OCI-LY7 (cell line): ENCODE results near the gene NRG2. TPM values are rescaled to one million over a fixed set of nuclear protein-coding genes. Genes with fewer than 3 reads are reported as not detected.

Experiments
- BruUV-seq: library from RNA; stranded (reverse); fragments of 400-500 nt; replicated peaks from 2 replicates; lab custom pipeline; 2021; lab: Mats Ljungman, UMichigan
- CTCF ChIA-PET: fragments of 300-600 bp; sonication (Branson Sonifier 250); formaldehyde crosslinking; loops from one replicate; lab custom pipeline; 2022; ENCODE audit warnings: antibody characterized with exemption; ENCODE audit not compliant: unreplicated experiment; lab: Charles Lee
- POLR2A ChIA-PET: fragments of 300-600 bp; sonication (Branson Sonifier 250); formaldehyde crosslinking; loops from one replicate; lab custom pipeline; 2022; ENCODE audit warnings: antibody characterized with exemption; lab: Charles Lee
- DNase-seq: peaks from one replicate; pipeline ENCODE4 v3.0.0-alpha.2; 2015; ENCODE audit warnings: low spot score
- H2AFZ ChIP-seq: fragments of 200-600 bp; sonication (generic), shearing (Covaris generic); 2 replicates; pipeline ENCODE4 v1.6.1; 2014; ENCODE audit warnings: mild to moderate bottlenecking, antibody characterized with exemption, low read length, moderate library complexity
- H3K27ac ChIP-seq: fragments of 200-600 bp; sonication (generic); 2 replicates; pipeline ENCODE4 v1.5.1; 2014; ENCODE audit warnings: mixed run types, low read depth, mild to moderate bottlenecking, moderate library complexity, low read length, inconsistent platforms; ENCODE audit not compliant: poor library complexity, severe bottlenecking
- H3K36me3 ChIP-seq: fragments of 200-600 bp; sonication (generic); 2 replicates; pipeline ENCODE4 v1.6.1; 2014; ENCODE audit warnings: mild to moderate bottlenecking, antibody characterized with exemption, low read length, moderate library complexity, mixed read lengths; ENCODE audit not compliant: insufficient read depth
- H3K4me1 ChIP-seq: fragments of 200-600 bp; sonication (generic); 2 replicates; pipeline ENCODE4 v1.5.1; 2014; ENCODE audit warnings: mild to moderate bottlenecking, low read length; ENCODE audit not compliant: insufficient read depth, poor library complexity, severe bottlenecking
- H3K4me2 ChIP-seq: fragments of 200-600 bp; sonication (generic); 2 replicates; pipeline ENCODE4 v1.6.1; 2014; ENCODE audit warnings: mild to moderate bottlenecking, low read length
- H3K4me3 ChIP-seq: fragments of 200-600 bp; sonication (generic); 2 replicates; pipeline ENCODE4 v1.5.1; 2014; ENCODE audit warnings: mild to moderate bottlenecking, low read depth, low read length; ENCODE audit not compliant: poor library complexity, severe bottlenecking
- H3K79me2 ChIP-seq: fragments of 200-600 bp; sonication (generic); 2 replicates; pipeline ENCODE4 v1.6.1; 2016; ENCODE audit warnings: low read depth, mild to moderate bottlenecking, low read length, moderate library complexity, mixed read lengths; ENCODE audit not compliant: insufficient read depth
- H3K9me2 ChIP-seq: fragments of 200-600 bp; sonication (generic); 2 replicates; pipeline ENCODE4 v1.6.1; 2016; ENCODE audit warnings: mild to moderate bottlenecking, low read length, mixed read lengths; ENCODE audit not compliant: insufficient read depth
- H3K9me3 ChIP-seq: fragments of 200-600 bp; sonication (generic); 2 replicates; pipeline ENCODE4 v1.6.1; 2014; ENCODE audit warnings: mild to moderate bottlenecking, mixed run types, low read length, mixed read lengths
- H4K20me1 ChIP-seq: fragments of 200-600 bp; sonication (generic); 2 replicates; pipeline ENCODE4 v1.6.1; 2014; ENCODE audit warnings: mild to moderate bottlenecking, antibody characterized with exemption, low read length, moderate library complexity, mixed read lengths; ENCODE audit not compliant: insufficient read depth
- EZH2phosphoT487 ChIP-seq: fragments of 200-600 bp; sonication (generic); IDR thresholded peaks from 2 replicates; pipeline ENCODE4 v1.6.1; 2018; ENCODE audit warnings: low read depth, borderline replicate concordance, mild to moderate bottlenecking, mixed run types, antibody characterized with exemption, low read length, moderate library complexity, mixed read lengths
- intact Hi-C: fragments of 100-400 bp; cut with micrococcal nuclease; formaldehyde crosslinking; loops from one replicate; pipeline ENCODE4 v1.10.0; 2022; ENCODE audit not compliant: unreplicated experiment
- total RNA-seq, 2 experiments: library from RNA; depleted of rRNA in 1 of 2; stranded (reverse); fragments of >200 nt in 1 of 2; shearing (Covaris generic) in 1 of 2; gene quantifications; 2 replicates each; pipeline ENCODE4 v1.2.3, GENCODE V29; 2014 to 2022
- TF ChIP-seq, protein P1 (sequence below): fragments of 200-600 bp; sonication (generic); conservative IDR thresholded peaks from 2 replicates; pipeline ENCODE4 v1.5.1; 2014; ENCODE audit warnings: mild to moderate bottlenecking, antibody characterized with exemption, low read length, moderate library complexity, mixed read lengths

NRG2 gene
- total RNA-seq, 2 experiments from 2014 or later, result 1.7 TPM; not detected in 1

DNA sequence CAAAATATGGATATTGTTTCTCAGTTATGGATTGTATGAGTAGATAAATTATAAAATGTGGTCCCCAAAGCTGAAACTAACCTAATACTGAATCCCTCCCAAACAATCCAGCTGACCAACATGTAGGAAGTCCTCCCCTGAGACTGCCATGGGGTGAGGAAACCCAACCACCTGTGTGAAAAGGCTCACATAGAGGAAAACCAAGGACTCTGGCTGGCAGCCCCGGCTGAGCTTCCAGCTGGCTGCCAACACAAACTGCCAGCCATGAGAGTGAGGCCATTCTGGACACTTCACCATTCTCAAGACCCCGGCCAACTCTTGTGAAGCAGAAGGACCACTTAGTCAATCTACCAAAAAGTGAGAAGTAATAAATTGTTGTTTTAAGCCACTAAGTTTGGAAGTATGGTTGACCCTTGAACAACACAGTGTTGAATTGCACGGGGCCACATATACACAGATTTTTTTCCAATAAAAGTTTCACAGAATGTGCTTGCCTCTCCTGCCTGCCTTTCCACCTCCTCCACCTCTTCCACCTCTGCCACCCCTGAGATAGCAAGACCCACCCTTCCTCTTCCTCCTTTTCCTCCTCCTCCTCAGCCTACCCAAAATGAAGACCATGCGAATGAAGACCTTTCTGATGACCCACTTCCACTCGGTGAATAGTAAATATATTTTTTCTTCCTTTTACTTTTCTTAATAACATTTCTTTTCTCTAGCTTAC, 15.3 kb upstream of the NRG2 start:
- Histone ChIP-seq H3K4me2 (no peak overlapping the region), H3K4me3 (no peak overlapping the region), H3K9me2 (no peaks in the 10 kb centered on the region), H3K36me3 (no peaks in the 10 kb centered on the region), H4K20me1 (no peaks in the 10 kb centered on the region), H3K4me1 (no peaks in the 10 kb centered on the region), H2AFZ (no peak overlapping the region), H3K27ac (no peak overlapping the region), H3K9me3 (no peaks in the 10 kb centered on the region), H3K79me2 (no peaks in the 10 kb centered on the region)
- BruUV-seq, result no TSS peak
- DNase-seq, result no peak
- intact Hi-C loops, result no loop called here
- CTCF ChIA-PET, result no interaction called here
- TF ChIP-seq EZH2phosphoT487, result no peak
- TF ChIP-seq, protein P1, sequence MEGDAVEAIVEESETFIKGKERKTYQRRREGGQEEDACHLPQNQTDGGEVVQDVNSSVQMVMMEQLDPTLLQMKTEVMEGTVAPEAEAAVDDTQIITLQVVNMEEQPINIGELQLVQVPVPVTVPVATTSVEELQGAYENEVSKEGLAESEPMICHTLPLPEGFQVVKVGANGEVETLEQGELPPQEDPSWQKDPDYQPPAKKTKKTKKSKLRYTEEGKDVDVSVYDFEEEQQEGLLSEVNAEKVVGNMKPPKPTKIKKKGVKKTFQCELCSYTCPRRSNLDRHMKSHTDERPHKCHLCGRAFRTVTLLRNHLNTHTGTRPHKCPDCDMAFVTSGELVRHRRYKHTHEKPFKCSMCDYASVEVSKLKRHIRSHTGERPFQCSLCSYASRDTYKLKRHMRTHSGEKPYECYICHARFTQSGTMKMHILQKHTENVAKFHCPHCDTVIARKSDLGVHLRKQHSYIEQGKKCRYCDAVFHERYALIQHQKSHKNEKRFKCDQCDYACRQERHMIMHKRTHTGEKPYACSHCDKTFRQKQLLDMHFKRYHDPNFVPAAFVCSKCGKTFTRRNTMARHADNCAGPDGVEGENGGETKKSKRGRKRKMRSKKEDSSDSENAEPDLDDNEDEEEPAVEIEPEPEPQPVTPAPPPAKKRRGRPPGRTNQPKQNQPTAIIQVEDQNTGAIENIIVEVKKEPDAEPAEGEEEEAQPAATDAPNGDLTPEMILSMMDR, result no peak
- POLR2A ChIA-PET, result no interaction called here

- ChIA-PET CTCF (interaction anchor here (0.6 kb wide), 1 partner anchor 587 kb away, joined by 3 read pairs; no protein-coding TSS in a partner anchor), POLR2A (interaction anchor here (0.5 kb wide), 1 partner anchor 723 kb away, joined by 3 read pairs; no protein-coding TSS in a partner anchor)
- no peak for DNase-seq
- TF ChIP-seq, protein P1, result no peak
- TF ChIP-seq EZH2phosphoT487, result no peak
- no TSS peak for BruUV-seq
- H2AFZ ChIP-seq, result no peak overlapping the region
- H3K4me3 ChIP-seq, result no peak overlapping the region
- no peaks in the 10 kb centered on the region for H3K9me3 ChIP-seq
- H3K79me2 ChIP-seq, result no peaks in the 10 kb centered on the region
- no peaks in the 10 kb centered on the region for H4K20me1 ChIP-seq
- no peak overlapping the region for H3K27ac ChIP-seq
- no peak overlapping the region for H3K4me2 ChIP-seq
- no peaks in the 10 kb centered on the region for H3K9me2 ChIP-seq
- H3K36me3 ChIP-seq, result no peaks in the 10 kb centered on the region
- no peaks in the 10 kb centered on the region for H3K4me1 ChIP-seq
- intact Hi-C loops, result no loop called here
Observed at GRCh38 chr5:140056880-140057279, 13.8 kb upstream of the NRG2 start.

GRCh38 chr5:140055152-140055551, 12.1 kb upstream of the NRG2 start:
- BruUV-seq, result no TSS peak
- Histone ChIP-seq H3K36me3 (no peaks in the 10 kb centered on the region), H2AFZ (no peak overlapping the region), H4K20me1 (no peaks in the 10 kb centered on the region), H3K79me2 (no peaks in the 10 kb centered on the region), H3K9me2 (no peaks in the 10 kb centered on the region), H3K27ac (no peak overlapping the region), H3K4me1 (no peaks in the 10 kb centered on the region), H3K9me3 (no peaks in the 10 kb centered on the region), H3K4me3 (no peak overlapping the region), H3K4me2 (no peak overlapping the region)
- intact Hi-C loops, result no loop called here
- CTCF ChIA-PET, result no interaction called here
- TF ChIP-seq, protein P1, result no peak
- no peak for TF ChIP-seq EZH2phosphoT487
- POLR2A ChIA-PET, result interaction anchor here (0.9 to 1.0 kb wide), 2 partner anchors 10 to 12 kb away, joined by 3 to 15 read pairs; partner anchors contain the start of gene NRG2
- no peak for DNase-seq
